HL-60/S4 treated with retinoic acid at 250 ng/mL for 4 days and 3 days (cell line): ENCODE data around the gene FSTL3.

Experiments
- in situ Hi-C: fragments of 300-500 bp; cut with MboI; formaldehyde crosslinking; loops from 2 replicates; pipeline ENCODE4 v1.7.0; 2022; ENCODE audit warnings: low sequenced_read_pairs

The FSTL3 gene

DNA sequence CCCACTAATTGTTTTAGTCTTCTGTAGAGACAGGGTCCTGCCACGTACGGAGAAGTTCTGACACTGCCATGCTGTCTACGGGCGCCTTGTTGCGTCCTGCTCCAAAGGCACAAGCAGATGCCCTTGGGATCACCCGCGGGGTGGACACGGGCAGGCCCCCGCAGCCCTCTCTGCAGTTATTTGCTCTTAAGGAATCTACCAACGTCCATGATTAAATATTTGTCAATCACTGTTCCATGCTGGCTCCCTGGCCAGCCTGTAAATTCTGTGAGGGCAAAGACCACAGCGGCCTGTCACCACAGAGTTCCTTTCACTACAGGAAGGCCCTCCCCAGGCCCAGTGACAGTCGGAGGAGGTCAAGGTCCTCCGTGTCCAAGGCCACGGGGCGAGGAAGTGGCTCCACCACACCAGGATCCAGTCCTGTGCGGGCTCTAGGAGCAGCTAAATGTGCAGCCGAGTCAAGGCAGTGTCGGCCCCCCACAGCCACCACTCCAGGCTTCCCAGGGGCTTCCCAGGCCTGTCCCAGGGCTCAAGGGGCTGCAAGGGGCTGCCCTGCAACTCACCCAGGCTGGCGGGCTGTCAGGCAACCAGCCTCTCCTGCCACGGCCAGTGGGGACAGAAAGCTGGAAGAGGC, 15.3 kb upstream of the FSTL3 start:
- in situ Hi-C loops: loop anchor here (10.0 kb wide), 1 partner anchor 74 kb away; no protein-coding TSS in a partner anchor

DNA sequence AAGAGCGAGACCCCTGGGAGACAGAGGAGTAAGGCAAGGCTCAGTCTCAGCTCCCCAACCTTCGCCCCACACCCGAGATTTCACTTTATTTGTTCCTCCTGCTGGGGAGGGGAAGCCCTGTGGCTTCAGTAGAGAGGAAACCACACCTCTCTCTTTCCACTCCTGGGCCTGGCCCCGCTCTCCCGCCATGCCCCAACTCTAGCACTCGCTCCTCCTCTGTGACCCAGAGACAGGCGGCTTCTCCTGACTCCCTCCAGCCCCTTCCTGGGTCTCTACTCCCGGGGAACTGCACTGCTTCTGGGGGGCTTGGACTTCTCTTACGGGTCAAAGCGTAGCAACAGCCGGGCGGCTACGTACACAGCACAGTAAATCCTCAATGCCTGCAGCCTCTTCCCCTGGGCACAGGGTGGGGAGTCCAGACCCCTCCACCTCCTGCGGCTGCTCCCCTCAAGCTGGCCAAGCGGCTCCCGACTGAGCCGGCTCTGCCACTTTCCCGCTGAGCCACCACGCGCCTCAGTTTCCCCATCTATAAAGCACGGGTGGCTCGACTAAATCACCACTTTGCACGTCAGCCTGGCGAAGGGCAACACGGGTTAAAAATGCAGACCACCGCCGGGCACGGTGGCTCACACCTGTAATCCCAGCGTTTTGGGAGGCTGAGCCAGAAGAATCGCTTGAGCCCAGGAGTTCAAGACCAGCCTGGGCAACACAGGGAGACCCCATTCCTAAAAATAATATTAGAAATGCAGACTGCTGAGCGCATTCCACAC, 14.6 kb upstream of the FSTL3 start:
- in situ Hi-C loops: loop anchor here (10.0 kb wide), 1 partner anchor 73 kb away; no protein-coding TSS in a partner anchor

DNA sequence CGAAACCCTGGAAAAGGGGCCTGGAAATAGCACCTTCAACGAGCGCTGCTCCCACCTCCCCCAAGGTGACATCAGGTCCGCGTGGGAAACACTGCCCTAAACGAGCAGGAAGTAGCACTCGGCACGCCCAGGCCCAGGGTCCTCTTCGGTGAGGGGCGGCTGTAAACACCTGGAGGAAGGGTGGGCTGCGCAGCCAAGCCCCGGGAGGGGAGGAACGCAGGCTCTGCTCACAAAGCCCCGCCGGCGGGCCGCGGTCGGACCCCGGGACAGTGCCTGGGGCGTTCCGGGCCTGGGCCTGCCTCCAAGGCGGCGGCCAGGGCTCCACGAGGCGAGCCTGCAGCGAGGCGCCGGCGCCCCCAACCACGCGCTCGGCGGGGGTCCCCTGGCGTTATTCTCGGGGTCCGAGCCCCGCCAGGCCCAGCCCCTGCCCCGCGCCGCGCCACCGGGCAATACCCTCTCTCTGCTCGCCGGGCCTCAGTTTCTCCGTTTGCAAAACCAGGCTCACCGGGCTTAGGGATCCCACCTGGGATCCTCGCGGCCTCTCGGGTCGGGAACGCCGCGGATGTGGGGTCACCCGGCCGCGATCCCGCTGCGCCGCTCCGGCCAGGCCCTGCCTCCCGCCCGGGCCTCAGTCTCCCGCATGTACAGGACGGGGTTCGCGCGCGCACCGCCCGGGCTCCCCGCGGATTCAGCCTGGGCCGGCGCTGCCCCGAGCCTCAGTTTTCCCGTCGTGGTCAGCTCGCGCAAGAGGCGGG, 13.8 kb upstream of the FSTL3 start:
- in situ Hi-C loops: loop anchor here (10.0 kb wide), 1 partner anchor 72 kb away; no protein-coding TSS in a partner anchor

DNA sequence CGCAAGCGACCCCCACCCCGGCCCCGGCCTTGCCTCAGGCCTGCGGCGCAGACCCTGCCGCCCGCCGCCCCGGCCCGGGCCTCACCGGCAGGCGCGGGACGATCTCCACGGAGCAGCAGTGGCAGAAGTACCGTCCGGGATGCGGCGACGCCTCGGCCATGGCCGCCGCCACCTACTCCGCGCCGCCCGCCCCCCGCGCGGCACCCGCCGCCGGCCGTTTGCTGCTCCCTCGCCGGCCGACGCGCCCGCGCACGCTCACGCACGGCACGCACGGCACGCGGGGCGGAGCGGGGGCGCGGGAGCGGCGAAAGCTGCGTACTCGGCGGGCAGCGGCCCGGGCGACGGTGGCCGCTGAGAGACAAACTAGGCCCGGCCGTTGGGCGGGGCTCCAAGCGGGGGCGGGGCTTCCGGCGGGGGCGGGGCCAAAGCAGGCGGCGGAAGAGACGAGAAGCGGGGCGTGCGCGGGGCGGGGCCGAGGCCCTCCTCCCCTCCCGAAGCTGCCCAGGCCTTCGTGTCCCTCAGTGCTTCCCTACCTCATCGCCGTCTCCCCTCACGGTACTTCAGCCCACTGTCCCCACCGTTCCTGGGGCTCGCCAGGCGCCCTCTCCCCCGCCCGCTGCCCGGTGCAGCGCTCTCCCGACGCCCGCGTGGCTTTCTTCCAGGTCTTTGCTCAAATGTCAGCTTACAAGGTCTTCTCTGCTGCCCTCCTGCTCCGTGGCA, 13.1 kb upstream of the FSTL3 start, which contains the start of gene RNF126:
Gene RNF126 (minus strand): TSS at position 253 of the 720 bp plus-strand sequence. CDS start 93 bp downstream, at position 160.
- in situ Hi-C loops: loop anchor here (10.0 kb wide), 1 partner anchor 72 kb away; no protein-coding TSS in a partner anchor

DNA sequence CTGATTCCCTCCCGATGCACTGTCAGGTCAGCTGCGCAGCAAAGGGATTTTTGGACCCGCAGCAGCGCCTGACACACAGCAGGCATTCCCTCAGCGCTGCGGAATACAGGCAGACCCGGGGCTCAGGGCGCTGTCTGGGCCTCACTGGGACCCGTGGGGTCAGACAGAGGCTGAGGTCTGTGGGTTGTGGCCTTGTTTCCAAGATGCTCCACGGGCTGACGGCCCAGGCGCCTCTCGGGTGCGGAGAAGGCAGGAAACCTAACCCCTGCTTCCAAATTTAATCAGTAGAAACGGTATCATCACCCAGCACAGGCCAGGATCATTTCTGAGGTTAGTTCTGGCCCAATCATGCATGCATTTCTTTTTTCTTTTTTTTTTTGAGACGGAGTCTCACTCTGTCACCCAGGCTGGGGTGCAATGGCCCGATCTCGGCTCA, 12.5 kb upstream of the FSTL3 start:
- in situ Hi-C loops: loop anchor here (10.0 kb wide), 1 partner anchor 71 kb away; no protein-coding TSS in a partner anchor

DNA sequence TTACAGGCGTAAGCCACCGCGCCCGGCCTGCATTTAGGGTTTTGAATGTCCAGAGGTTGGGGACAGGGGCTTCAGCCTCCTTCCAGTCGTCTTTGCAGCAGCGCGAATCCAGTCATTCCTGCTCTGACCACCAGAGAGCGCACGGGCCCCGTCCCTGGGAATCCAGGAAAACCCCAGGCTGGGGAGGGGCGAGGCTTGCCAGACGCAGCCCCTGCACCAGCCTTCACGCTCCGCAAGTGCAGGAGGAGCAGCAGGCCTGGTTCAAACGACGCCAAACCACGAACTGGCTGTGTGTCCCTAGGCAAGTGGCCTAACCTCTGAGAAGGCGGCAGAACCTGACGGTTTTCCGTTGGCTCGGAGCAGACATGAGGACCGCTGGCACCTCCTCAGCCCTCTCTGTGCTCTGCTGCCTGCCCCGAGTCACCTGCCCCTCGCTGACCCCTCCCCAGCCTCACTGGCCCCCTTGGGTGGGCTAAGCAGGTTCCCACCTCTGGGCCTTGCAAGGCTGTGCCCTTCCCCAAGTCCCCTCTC, 11.2 kb upstream of the FSTL3 start:
- in situ Hi-C loops: loop anchor here (10.0 kb wide), 1 partner anchor 70 kb away; no protein-coding TSS in a partner anchor

DNA sequence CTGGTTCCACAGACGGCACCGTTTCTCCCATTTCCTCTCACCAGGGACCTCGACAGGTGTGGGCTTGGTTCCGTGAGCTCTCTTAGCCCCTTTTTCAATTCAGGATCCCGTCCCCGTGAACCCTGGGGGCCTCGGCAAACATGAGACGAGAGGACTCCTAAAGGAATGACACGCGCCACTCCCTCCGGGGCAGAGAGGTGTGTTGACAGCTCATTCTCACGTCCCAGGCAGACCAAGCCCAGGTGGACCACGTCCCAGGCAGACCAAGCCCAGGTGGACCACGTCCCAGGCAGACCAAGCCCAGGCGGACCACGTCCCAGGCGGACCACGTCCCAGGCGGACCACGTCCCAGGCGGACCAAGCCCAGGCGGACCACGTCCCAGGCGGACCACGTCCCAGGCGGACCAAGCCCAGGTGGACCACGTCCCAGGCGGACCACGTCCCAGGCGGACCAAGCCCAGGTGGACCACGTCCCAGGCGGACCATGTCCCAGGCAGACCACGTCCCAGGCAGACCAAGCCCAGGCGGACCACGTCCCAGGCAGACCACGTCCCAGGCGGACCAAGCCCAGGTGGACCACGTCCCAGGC, 9.1 kb upstream of the FSTL3 start:
- in situ Hi-C loops: loop anchor here (10.0 kb wide), 1 partner anchor 68 kb away; no protein-coding TSS in a partner anchor

DNA sequence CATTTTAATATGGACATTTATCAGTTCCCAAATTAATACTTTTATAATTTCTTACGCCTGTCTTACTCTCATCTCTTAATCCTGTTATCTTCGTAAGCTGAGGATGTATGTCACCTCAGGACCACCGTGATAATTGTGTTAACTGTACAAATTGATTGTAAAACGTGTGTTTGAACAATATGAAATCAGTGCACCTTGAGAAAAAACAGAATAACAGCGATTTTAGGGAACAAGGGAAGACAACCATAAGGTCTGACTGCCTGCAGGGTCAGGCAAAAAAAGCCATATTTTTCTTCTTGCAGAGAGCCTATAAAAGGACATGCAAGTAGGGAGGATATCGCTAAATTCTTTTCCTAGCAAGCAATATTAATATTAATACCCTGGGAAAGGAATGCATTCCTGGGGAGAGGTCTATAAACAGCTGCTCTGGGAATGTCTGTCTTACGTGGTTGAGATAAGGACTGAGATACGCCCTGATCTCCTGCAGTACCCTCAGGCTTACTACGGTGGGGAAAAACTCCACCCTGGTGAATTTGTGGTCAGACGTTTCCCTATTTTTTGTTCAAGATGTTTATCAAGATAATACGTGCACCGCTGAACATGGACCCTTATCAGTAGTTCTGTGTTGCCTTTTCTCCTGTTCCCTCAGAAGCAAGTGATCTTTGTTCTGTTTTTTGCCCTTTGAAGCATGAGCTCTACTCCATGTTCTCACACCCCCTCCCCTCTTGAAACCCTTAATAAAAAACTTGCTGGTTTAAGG, 7.3 kb upstream of the FSTL3 start:
- in situ Hi-C loops: loop anchor here (10.0 kb wide), 1 partner anchor 66 kb away; no protein-coding TSS in a partner anchor

DNA sequence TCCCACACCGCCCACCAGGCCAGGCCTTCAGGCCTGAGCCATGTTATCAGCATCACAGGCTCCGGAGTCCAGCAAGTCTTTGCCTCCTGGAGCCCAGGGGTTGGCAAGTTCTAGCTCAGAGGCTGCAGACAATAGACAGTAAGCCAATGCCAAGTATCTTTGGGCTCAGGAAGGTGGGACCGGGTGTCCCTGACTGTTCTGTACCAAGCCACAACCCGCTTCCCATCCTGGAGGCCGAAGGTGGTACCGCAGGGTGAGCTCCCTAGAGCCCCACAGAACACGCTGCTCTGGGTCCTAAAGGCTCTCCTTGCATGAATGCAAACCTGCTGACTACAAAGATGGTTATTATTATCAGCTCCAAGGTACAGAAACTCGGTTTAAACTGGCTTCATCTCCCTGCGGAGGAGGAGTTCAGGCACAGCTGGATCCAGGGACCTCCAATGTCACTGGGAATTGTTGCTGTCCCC, 5.5 kb upstream of the FSTL3 start:
- in situ Hi-C loops: no loop called here

DNA sequence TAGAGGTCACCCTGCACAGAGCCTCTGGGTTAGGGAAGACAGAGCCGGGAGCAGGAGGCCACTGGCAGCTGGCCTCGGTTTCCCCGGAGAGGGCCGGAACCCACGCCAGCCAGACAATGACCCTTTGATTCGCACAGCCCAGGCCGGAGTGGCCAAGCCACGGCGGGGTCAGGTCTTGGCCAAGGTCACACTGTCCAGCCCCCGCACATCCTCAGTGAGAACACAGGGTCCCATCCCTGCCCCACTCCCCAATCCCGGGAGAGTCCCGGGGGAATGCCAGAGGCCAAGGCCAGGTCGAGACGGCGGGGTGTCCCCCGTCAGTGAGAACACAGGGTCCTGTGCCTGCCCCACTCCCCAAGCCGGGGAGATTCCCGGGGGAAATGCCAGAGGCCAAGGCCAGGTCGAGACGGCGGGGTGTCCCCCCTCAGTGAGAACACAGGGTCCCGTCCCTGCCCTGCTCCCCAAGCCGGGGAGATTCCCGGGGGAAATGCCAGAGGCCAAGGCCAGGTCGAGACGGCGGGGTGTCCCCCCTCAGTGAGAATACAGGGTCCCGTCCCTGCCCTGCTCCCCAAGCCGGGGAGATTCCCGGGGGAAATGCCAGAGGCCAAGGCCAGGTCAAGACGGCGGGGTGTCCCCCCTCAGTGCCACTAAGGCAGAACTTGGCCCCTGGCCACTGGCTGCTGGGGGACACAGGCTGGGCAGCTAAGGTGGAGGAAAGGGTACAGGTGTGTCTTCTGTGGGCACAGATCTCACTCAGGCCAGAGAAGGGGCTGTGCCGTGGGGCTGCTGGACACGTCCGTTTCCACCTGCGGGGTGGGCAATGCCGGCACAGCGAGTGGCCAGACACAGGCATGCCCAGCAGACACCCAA, 1.7 kb upstream of the FSTL3 start:
- in situ Hi-C loops: no loop called here

DNA sequence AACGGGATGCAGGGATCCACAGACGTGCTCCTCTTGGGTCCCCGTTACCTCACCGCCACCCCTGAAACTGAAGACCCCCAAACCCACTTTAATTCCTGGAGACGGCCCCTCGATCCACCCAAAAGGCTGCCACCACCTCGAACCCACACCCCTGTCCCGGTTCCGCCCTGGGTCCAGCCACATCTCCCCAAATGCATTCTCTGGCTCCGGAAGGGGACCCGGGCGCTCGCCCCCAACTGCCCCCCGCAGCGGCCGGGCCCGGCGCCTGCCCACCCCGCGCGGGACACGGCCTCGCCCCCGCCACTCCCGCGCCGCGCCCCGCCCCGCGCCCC, 219 bp upstream of the FSTL3 start:
- in situ Hi-C loops: no loop called here

DNA sequence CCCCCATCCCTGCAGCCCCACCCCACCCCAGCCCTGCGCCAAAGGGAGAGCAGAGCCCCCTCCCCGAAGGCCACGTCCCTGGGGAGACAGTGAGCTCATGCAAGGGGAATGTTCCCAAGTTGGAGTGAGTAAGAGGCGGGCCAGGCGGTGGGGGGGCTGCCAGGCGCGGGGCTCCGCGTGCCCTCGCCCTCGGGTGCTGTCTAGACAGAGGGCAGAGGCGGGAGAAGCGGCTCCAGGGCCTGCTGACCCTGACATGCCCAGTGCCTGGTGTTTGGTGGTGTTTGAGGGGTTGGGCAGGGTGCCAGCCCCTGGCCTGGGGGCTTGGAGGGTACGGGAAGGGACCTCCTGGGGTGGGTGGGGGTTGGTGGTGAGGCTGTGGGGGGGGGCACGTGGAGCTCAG, 1.0 kb downstream of the FSTL3 start:
- in situ Hi-C loops: no loop called here

DNA sequence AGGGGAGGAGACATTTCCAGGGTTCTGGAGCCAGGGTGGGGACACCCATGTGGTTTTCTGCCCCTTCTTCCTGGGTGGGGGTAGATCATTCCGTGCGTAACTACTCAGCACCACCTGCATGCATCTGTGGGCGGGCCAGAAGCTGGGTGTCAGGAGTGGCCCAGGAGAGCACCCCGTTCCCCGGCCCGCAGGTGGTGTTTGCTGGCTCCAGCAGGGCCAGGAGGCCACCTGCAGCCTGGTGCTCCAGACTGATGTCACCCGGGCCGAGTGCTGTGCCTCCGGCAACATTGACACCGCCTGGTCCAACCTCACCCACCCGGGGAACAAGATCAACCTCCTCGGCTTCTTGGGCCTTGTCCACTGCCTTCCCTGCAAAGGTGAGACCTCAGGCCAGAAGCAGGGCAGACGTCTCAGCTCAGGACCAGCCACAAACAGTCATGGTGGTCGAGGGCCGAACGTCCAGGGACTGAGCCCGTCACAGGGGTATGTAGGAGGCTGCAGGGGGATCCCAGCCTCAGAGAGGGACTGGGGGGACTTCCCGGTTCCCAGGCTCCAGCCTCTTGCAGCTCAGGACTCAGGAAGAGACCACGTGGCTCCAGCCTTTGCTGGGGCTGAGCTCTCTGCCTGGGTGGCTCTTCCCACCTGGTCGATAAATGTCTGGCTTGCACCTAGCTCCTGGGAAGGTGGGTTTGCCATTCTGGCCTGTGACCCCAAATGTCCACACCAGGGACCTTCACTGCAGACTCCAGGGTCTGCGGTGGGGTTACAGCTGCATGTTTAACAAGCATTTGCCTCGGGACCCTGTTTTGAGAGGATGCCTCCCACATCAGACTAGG, 1.6 kb downstream of the FSTL3 start:
- in situ Hi-C loops: no loop called here

DNA sequence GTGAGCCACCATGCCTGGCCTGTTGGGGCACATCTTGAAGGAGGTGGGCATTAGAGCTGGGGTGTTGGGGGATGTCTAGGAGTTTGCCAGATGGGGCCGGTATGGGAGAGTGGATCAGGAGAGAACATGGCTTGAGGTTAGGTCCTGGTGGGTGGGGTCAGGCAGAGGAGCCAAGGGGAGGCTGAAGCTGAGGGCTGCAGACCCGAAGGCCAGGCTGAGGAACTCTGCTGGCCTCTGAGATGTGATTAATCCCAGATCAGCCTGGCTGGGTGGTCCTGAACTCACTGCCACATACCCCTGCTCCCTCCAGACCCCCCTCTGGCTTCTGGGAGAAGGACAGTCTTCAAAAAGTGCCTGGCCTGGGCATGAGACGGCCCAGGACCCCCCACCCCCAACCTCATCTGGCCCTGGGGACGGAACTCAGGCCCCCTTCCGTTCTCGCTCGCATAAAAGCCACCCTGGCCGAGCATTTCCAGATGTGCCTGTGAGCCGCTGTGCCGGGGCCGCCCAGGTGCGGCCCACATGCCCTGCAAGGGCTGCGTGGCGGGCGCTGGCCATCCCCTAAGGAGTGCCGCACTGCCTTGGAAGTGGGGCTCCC, 2.7 kb downstream of the FSTL3 start:
- in situ Hi-C loops: no loop called here

DNA sequence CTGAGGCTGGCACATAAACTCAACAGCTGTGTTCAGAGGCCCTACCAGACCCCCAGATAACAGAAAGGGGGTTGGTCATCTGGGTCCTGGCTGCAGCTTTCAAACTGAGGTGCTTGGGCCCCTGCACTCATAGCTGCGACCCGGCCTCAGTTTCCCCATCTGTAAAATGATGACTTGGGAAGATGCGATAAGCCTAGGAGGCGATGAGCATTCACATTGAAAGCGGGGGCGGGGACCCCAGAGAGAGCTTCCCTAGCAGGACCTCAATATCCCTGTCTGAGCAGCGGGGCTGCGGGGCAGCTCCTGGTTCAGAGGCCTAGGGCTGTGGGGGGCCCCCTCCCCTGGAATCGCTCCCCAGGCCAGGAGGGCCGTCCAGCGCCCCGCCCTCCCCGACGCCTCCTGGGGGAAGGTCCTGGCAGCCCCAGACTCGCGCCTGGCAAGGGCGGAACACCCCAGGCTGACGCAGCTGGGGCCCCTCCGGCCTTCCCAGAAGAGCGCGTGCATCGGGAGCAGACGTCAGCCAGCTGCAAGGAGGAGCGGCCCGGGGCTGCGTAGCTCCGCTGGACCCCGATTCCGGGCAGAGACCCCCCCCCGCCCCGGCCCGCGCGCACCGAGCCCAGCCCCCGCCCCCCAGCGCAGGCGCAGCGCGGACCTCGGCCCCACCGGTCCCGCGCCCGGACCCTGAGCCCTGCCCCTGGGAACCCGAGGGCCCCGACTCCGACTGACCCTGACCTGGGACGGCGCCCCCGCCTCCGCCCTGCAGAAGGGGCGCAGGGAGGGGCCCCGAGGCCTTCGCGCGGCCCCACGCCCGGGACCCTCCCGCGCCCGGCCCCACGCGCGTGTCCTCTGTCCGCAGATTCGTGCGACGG, 3.5 kb downstream of the FSTL3 start:
- in situ Hi-C loops: no loop called here
